SK-N-SH (cell line): ENCODE results near the gene GHR. TPM values are rescaled to one million over a fixed set of nuclear protein-coding genes. Genes with fewer than 3 reads are reported as not detected.

Source experiments
- CTCF ChIA-PET: fragments of 300-600, 350-600 bp; formaldehyde crosslinking; extraction: SDS; loops from one replicate; lab custom pipeline; 2021; lab: Yijun Ruan, JAX
- POLR2A ChIA-PET: fragments of 350-600 bp; sonication (Branson Sonifier 250); formaldehyde crosslinking; extraction: SDS; loops from one replicate; lab custom pipeline; 2020; ENCODE audit warnings: antibody characterized with exemption, inconsistent platforms; lab: Yijun Ruan, JAX
- DNase-seq: peaks from one replicate; pipeline ENCODE4 v3.0.0; 2012
- H2AFZ ChIP-seq: fragments of 200-600 bp; sonication (generic); 2 replicates; pipeline ENCODE4 v1.8.1; 2016; ENCODE audit warnings: antibody characterized with exemption, mild to moderate bottlenecking, low read depth
- H3F3A ChIP-seq: fragments of 200-600 bp; sonication (generic); replicated peaks from 2 replicates; pipeline ENCODE3; 2016; ENCODE audit warnings: antibody characterized with exemption, mild to moderate bottlenecking; ENCODE audit not compliant: insufficient read depth
- H3K27ac ChIP-seq, 2 experiments: fragments of 200-500 bp in 1 of 2; fragments of 200-600 bp in 1 of 2; sonication (Bioruptor generic) in 1 of 2; sonication (generic), shearing (Covaris generic) in 1 of 2; 2 replicates each; pipeline versions ENCODE4 v1.5.1 to v1.6.1; 2014 to 2016; ENCODE audit warnings: low read depth in 2 of 2, inconsistent platforms in 1 of 2, low read length in 1 of 2, mild to moderate bottlenecking in 1 of 2, mixed read lengths in 1 of 2
- H3K27me3 ChIP-seq: fragments of 200-600 bp; sonication (generic), shearing (Covaris generic); 2 replicates; pipeline ENCODE4 v1.6.1; 2016; ENCODE audit warnings: mixed run types; ENCODE audit not compliant: insufficient read depth
- H3K36me3 ChIP-seq, 2 experiments: fragments of 200-500 bp in 1 of 2; fragments of 200-600 bp in 1 of 2; sonication (Bioruptor generic) in 1 of 2; sonication (generic) in 1 of 2; replicated peaks in 1 of 2; 2 replicates each; pipeline versions ENCODE3 to v1.5.1; 2014 to 2016; ENCODE audit warnings: low read length in 1 of 2, mild to moderate bottlenecking in 1 of 2; ENCODE audit not compliant: insufficient read depth in 2 of 2, control insufficient read depth in 1 of 2
- H3K4me1 ChIP-seq, 2 experiments: fragments of 200-500 bp in 1 of 2; fragments of 200-600 bp in 1 of 2; sonication (Bioruptor generic) in 1 of 2; sonication (generic), shearing (Covaris generic) in 1 of 2; 2 replicates each; pipeline versions ENCODE4 v1.5.1 to v1.6.1; 2014 to 2016; ENCODE audit warnings: low read depth in 1 of 2, low read length in 1 of 2, mixed run types in 1 of 2; ENCODE audit not compliant: insufficient read depth in 2 of 2, control insufficient read depth in 1 of 2
- H3K4me2 ChIP-seq: fragments of 200-600 bp; sonication (generic), shearing (Covaris generic); 2 replicates; pipeline ENCODE4 v1.6.1; 2017; ENCODE audit warnings: mixed run types
- H3K4me3 ChIP-seq, 2 experiments: fragments of 200-500 bp in 1 of 2; fragments of 200-600 bp in 1 of 2; sonication (Bioruptor generic) in 1 of 2; sonication (generic), shearing (Covaris generic) in 1 of 2; 2 replicates each; pipeline versions ENCODE4 v1.5.1 to v1.8.1; 2014 to 2016; ENCODE audit warnings: low read depth in 2 of 2, inconsistent platforms in 1 of 2, low read length in 1 of 2, mild to moderate bottlenecking in 1 of 2, mixed read lengths in 1 of 2, moderate library complexity in 1 of 2
- H3K79me2 ChIP-seq: fragments of 200-600 bp; sonication (generic); 2 replicates; pipeline ENCODE4 v1.8.1; 2017; ENCODE audit warnings: mild to moderate bottlenecking; ENCODE audit not compliant: insufficient read depth
- H3K9ac ChIP-seq: fragments of 200-600 bp; sonication (generic); 2 replicates; pipeline ENCODE4 v1.6.1; 2017; ENCODE audit warnings: mixed run types
- H3K9me2 ChIP-seq: fragments of 200-600 bp; sonication (generic); 2 replicates; pipeline ENCODE4 v1.6.1; 2017; ENCODE audit warnings: mixed run types
- H3K9me3 ChIP-seq: fragments of 200-600 bp; sonication (generic); 2 replicates; pipeline ENCODE4 v1.6.1; 2017; ENCODE audit warnings: mixed run types, mild to moderate bottlenecking, moderate library complexity
- H4K20me1 ChIP-seq: fragments of 200-600 bp; sonication (generic); 2 replicates; pipeline ENCODE4 v1.6.1; 2017; ENCODE audit warnings: mild to moderate bottlenecking, mixed run types; ENCODE audit not compliant: insufficient read depth
- CHD2 ChIP-seq: fragments of 150-350 bp; IDR thresholded peaks from 2 replicates; pipeline ENCODE4 v1.6.1; 2018; ENCODE audit warnings: low read length; ENCODE audit not compliant: partially characterized antibody
- EZH2phosphoT487 ChIP-seq: fragments of 200-600 bp; sonication (generic); IDR thresholded peaks from 2 replicates; pipeline ENCODE4 v1.6.1; 2017; ENCODE audit warnings: low read depth, mixed run types, mild to moderate bottlenecking, antibody characterized with exemption, moderate library complexity, borderline replicate concordance
- FOXM1 ChIP-seq: IDR thresholded peaks from 2 replicates; pipeline ENCODE4 v1.4.0; 2012; ENCODE audit warnings: low read depth, mild to moderate bottlenecking
- GABPA ChIP-seq: IDR thresholded peaks from 2 replicates; pipeline ENCODE4 v1.4.0; 2012; ENCODE audit warnings: low read depth, mild to moderate bottlenecking
- MAX ChIP-seq: IDR thresholded peaks from 2 replicates; pipeline ENCODE4 v1.4.0; 2012; ENCODE audit warnings: low read depth
- MXI1 ChIP-seq: IDR thresholded peaks from 2 replicates; pipeline ENCODE4 v1.6.1; 2012; ENCODE audit warnings: mild to moderate bottlenecking, low read depth, low read length, improper control_type of control experiment
- NRF1 ChIP-seq: IDR thresholded peaks from 2 replicates; pipeline ENCODE4 v1.6.1; 2012; ENCODE audit warnings: low read depth, mild to moderate bottlenecking, low read length
- REST ChIP-seq: IDR thresholded peaks from 2 replicates; pipeline ENCODE4 v1.6.1; 2012; ENCODE audit warnings: mild to moderate bottlenecking, low read depth, low read length, moderate library complexity
- RFX5 ChIP-seq: IDR thresholded peaks from 2 replicates; pipeline ENCODE4 v1.6.1; 2012; ENCODE audit warnings: mild to moderate bottlenecking, improper control_type of control experiment, low read length
- RXRA ChIP-seq: IDR thresholded peaks from 2 replicates; pipeline ENCODE4 v1.4.0; 2012; ENCODE audit warnings: low read depth, mild to moderate bottlenecking, borderline replicate concordance
- SIN3A ChIP-seq: IDR thresholded peaks from 2 replicates; pipeline ENCODE4 v1.6.1; 2012; ENCODE audit warnings: low read depth, mild to moderate bottlenecking, low read length, moderate library complexity, borderline replicate concordance
- SMC3 ChIP-seq: IDR thresholded peaks from 2 replicates; pipeline ENCODE4 v1.6.1; 2012; ENCODE audit warnings: low read depth, low read length, improper control_type of control experiment
- TAF1 ChIP-seq: IDR thresholded peaks from 2 replicates; pipeline ENCODE4 v1.6.1; 2012; ENCODE audit warnings: low read depth, mild to moderate bottlenecking, low read length, moderate library complexity, borderline replicate concordance
- USF1 ChIP-seq: IDR thresholded peaks from 2 replicates; pipeline ENCODE4 v1.4.0; 2012; ENCODE audit warnings: low read depth, borderline replicate concordance
- USF2 ChIP-seq: fragments of 150-350 bp; IDR thresholded peaks from 2 replicates; pipeline ENCODE4 v1.6.1; 2017; ENCODE audit warnings: antibody characterized with exemption, low read length, low read depth, borderline replicate concordance
- ZBTB33 ChIP-seq: IDR thresholded peaks from 2 replicates; pipeline ENCODE4 v1.4.0; 2012; ENCODE audit warnings: low read depth, borderline replicate concordance
- WGBS: methylation state at CpG from one replicate; pipeline ENCODE4 v1.1.6; 2017; ENCODE audit warnings: low lambda C conversion rate; 5-methylcytosine and 5-hydroxymethylcytosine counted together
- polyA plus RNA-seq, 3 experiments: library from polyadenylated mRNA; depleted of rRNA; stranded (reverse); fragments of >200 nt; gene quantifications; 2 replicates each; pipeline ENCODE4 v1.2.3, GENCODE V29; 2012

GHR gene
- polyA plus RNA-seq, 1 of the 3 experiments (the other 2 are of a cell fraction): 0.03 TPM

- H4K20me1 ChIP-seq: no peaks in the 10 kb centered on the region
- WGBS: 2% methylated on average over 1 of the region's 1 CpG
- H3K36me3 ChIP-seq: no peaks in the 10 kb centered on the region
- H3K4me3 ChIP-seq: no peak overlapping the region
- H3K9me3 ChIP-seq: peaks cover 4% of the 10 kb centered on the region; the same call in 1 of the 2 replicates
- TF ChIP-seq REST: no peak
- no peak for TF ChIP-seq NRF1
- no peak for TF ChIP-seq SIN3A
- TF ChIP-seq MAX: no peak
- no peak for TF ChIP-seq USF2
- no peak for TF ChIP-seq ZBTB33
- TF ChIP-seq RXRA: no peak
- TF ChIP-seq EZH2phosphoT487: no peak
- TF ChIP-seq TAF1: no peak
- H3K27ac ChIP-seq: no peak overlapping the region
- no peaks in the 10 kb centered on the region for H3F3A ChIP-seq
- H3K4me1 ChIP-seq: no peaks in the 10 kb centered on the region
- H3K79me2 ChIP-seq: no peaks in the 10 kb centered on the region
- H3K4me2 ChIP-seq: no peak overlapping the region
- ChIA-PET CTCF (no interaction called here), POLR2A (no interaction called here)
- no peak for DNase-seq
- no peak overlapping the region for H2AFZ ChIP-seq
- 0 out of 2 replicates have a peak, but pooled peaks cover 4% of the 10 kb centered on the region for H3K9me2 ChIP-seq
- no peak overlapping the region for H3K9ac ChIP-seq
- no peaks in the 10 kb centered on the region for H3K27me3 ChIP-seq
Measured at GRCh38 chr5:42703238-42703637, 280.0 kb downstream of the GHR start.

- Histone ChIP-seq H3K79me2 (no peaks in the 10 kb centered on the region), H3K27ac (no peak overlapping the region), H3F3A (no peaks in the 10 kb centered on the region), H3K9me2 (no peaks in the 10 kb centered on the region), H3K27me3 (peaks cover 6% of the 10 kb centered on the region; the same call in 1 of the 2 replicates), H3K4me3 (no peak overlapping the region), H3K4me1 (no peaks in the 10 kb centered on the region), H3K9me3 (no peaks in the 10 kb centered on the region), H3K36me3 (no peaks in the 10 kb centered on the region), H2AFZ (no peak overlapping the region), H3K4me2 (no peak overlapping the region), H3K9ac (no peak overlapping the region), H4K20me1 (no peaks in the 10 kb centered on the region)
- DNase-seq: no peak
- CTCF ChIA-PET: no interaction called here
- WGBS: 4% methylated on average over 3 of the region's 3 CpGs
- POLR2A ChIA-PET: no interaction called here
- TF ChIP-seq FOXM1 (no peak), USF2 (no peak), SMC3 (no peak), EZH2phosphoT487 (no peak), USF1 (no peak), MXI1 (no peak), GABPA (no peak), RFX5 (no peak), CHD2 (no peak)
Measured at GRCh38 chr5:42715785-42716184, 292.5 kb downstream of the GHR start.
